GM19351 (cell line): ENCODE measurements around the gene CDRT15.
"Not testable (repeated sequence)": the region's sequence is repeated elsewhere in the genome, so short reads cannot be mapped to it uniquely, and the experiment has no call there.

Source experiments
- ATAC-seq: cut with Tn5 transposase; IDR thresholded peaks from one replicate; pipeline ENCODE4 v1.9.1; 2021; ENCODE audit warnings: mild to moderate bottlenecking, moderate library complexity; ENCODE audit not compliant: unreplicated experiment

Gene CDRT15

DNA sequence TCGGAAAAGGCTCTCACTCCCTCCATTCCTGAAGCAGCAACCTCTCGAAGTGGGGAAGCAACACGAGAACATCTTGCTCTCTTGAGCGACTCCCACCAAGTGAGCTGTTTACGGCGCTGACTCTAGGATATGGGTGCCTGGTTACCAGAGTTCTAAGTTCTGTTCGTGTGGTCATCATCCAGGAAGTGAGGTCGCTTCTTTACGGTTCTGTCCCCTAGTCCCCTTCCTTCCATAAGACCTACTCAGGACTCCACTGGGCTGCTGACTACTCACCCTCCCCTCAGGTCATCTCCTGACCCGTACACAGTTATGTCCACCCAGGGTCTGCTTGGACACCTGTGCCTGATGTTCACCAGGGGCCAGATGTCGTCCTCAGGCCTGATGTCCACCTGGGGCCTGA, at the start of gene CDRT15:
Gene CDRT15 (minus strand): TSS at position 101 of the 400 bp plus-strand sequence. CDS start 29 bp downstream, at position 72.
- not testable (repeated sequence) for ATAC-seq

DNA sequence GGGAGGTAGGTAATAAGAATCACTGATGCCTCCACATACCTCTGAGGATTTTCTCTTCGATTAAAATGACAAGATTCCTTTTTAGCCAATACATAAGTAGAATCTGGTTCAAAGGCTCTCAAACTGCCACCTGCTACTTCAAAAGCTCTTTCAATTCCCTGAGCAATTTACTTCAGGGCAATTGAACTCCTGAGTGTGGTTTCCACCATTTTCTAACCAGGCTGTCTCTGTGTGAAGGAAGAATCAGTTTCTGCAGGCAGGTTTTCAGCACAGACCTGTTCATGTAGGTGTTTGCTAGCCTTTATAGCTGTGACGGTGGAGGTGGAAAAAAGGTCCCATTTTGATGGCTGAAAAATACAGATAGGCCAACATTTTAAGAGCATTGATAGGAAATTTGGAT, 46.1 kb upstream of the CDRT15 start:
- no peak for ATAC-seq

DNA sequence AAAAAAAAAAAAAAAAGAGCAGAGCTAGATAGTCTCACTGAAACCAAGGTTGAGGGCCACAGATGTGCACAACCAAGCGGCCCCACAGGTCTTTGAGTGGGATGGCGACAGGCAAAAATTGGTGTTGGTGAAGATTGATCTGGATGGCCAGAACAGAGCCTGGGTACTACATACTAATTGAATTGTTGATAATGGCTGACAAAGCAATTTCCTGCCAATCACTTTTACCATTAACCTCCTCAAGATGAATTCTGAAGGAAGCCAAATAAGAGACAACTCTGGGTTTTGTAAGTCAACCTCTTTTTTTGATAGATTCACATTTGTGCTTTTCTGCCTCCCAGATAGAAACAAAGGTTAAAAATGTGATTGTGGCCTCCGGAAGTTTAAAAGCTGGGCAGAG, 44.9 kb upstream of the CDRT15 start:
- no peak for ATAC-seq

DNA sequence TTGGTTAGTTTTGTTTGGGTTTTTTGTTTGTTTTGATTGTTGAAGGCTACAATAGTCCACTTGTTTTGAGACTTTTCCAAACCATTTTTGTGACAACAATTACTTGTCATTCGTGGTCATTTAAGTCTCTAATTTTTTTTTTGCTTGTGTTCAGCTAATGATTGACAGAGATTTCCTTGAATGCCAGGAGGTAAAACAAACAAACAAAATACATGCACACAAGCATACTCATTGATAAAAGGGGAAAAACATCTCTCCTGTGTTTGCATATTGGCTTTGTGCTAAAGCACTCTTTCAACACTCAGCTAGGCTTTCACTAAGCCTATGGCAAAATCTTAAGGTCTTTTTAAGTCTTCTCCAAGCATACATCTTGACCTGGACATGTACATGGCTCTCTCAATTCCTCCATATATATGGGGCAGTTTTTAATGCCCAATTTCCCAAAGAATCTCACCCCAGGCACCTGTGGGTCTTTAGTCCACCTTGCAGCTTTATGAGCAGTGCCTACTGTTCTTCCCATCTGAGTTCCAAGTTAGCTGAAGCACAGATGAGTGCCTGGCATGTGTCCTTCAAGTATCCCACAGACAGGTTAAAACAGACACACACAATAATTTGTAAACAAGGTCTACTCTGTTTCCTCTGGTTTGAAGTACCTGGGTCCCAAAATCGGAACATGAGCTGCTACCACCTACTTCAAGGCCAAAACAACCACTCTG, 40.0 kb upstream of the CDRT15 start:
- ATAC-seq = no peak

DNA sequence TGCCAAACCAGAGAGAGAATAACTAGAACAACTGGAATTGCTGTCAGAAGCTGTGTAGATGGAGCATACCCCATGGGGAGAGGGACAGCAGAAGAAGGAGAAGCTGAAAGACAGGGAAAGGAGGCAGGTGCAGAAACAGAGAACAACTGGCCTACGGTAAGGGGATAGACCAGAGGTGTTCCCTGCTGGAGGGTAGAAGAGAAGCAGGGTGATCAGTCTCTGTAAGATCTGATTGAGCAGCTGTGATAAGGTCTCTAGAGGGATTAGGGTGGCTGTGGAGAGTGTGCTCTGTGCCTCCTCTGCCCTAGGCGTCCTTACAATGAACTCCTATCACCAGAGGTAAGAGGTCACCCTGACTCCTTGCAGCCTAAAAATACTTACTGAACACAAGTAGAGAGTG, 33.8 kb upstream of the CDRT15 start:
- ATAC-seq = no peak

DNA sequence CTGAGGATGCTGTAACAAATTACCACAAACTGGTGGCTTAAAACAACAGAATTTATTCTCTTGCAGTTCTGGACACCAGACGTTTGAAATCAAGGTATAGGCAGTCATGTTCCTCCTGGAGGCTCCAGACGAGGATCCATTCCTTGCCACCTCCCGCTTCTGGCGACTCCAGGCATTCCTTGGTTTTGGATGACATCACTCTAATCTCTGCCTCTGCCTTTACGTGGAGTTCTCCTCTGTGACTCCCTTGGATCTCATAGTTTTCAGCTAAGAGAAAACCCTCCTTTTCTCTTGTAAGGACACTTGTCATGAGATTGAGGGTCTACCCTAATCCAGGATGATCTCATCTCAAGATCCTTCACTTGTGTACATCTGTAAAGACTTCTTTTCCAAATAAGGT, 32.8 kb upstream of the CDRT15 start:
- no peak for ATAC-seq

DNA sequence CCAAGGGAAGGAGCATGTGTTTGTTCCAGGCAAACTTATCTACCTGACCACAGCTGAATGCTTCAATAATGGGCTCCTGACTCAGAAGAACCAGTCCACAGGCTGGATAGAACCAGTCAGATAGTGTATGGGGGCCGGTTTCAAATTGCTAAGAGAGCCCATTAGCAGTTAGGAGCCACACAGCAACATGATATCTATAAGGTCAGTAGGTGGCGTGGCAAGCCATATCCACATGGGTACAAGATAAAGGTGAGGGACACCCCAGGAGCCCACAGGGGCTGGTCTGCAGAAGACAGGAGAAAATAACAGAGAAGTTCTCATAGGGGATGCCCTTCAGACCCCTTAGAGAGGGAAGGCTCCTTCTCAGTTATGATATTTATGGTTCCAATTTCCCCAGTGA, 31.6 kb upstream of the CDRT15 start:
- no peak for ATAC-seq

DNA sequence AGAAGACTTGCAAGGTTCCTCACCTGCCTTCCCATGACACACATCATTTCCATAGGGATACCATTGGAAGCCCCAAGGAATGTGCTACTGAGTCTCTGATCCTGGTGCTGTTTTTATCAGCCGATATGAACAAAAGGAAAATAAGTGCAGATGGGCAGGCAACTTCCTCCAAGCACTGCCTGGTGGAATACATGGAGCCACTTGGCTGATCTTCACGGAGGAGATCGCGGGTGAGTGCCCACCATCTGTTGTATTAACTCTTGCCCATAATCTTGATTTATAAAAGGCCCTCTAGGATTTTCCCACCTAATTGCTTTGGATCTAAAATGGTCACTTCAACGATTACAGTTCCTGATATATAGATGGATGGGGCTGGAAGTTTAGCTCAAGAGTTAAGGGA, 24.7 kb upstream of the CDRT15 start:
- ATAC-seq = no peak

DNA sequence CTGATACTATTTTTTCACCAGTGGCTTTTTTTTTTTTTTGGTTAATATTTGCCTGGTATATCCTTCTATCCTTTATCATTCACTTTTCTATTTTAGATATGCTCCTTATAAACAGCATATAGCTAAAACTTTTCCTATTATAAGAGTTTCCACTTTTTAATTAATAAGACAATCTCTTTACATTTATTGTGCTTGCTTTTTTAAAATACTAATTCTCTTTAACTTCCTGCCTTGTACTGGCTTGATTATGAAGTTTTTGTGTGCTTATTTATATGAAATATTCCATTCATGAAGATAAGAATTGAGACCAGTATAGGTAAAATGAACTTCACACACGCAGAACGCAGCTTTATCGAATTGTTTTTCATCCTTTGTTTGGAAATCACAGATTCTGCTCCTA, 9.0 kb upstream of the CDRT15 start:
- no peak for ATAC-seq

DNA sequence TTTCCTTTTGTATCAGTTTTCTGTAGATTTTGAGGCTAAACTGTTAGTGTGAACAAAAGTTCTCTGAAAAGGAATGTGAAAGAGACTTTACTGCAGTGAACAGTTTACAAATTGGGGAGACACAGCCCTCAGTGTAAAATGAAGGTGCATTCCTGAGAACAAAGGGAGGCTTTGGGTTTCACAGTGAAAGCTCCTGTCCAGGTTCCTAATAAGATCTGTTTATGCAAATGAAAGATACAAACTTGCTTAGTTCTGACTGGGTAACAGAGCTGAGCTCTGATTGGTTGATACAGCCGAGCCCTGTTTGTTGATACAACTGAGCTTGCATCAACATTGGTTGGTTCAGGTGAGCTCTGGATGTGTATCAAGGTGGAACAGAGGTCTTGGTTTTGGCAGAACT, 8.3 kb upstream of the CDRT15 start:
- ATAC-seq = no peak

DNA sequence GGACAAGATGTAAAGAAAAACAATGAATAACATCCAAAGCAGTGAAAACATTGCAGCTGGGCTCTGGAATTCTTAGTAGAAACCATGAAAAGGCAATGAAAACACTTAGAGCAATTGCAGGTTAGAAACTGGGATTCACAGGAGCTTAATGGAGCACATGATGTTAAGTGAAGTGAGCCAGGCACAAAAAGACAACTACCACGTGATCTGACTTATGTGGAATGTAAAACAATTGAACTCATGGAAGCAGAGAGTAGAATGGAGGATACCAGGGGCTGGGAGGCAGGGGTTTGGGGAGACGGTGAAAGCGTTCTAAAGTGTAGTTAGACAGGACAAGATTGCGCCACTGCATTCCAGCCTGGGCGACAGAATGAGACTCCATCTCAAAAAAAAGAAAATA, 2.6 kb upstream of the CDRT15 start:
- not testable (repeated sequence) for ATAC-seq

DNA sequence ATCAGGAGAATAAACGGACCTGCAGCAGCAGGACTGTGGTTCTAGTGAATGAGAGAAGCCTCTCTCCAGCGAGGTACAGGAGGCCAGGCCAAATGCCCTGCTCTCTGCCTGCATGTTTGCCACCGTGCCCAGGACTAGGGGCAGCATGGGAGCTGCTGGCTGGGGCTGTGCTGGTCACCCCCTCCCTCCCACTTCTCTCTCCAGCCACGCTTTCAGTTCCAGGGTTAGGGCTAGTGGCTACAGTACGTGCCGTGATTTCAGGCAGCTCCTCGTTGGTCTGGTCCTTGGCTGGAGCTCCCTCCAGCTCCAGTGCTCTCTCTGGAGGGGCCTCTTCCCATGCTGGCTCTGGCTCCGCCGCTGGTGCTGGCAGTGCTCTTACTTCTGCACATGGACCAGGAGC, 630 bp downstream of the CDRT15 start:
- ATAC-seq = not testable (repeated sequence)

DNA sequence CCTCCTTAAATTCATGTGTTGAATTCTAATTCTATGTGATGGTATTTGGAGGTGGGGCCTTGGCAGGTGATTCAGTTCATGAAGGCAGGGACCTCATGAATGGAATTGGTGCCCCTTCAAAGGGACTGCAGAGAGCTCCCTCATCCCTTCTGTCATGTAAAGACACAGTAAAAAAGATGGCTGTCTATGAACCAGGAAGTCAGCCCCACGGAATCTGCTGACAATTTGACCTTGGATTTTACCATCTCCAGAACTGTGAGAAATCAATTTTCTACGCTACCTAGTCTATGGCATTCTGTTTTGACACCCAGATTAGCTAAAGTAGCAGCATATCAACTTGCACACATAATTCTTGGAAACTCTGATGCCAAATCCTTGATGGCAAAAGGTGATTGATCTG, 1.6 kb downstream of the CDRT15 start:
- not testable (repeated sequence) for ATAC-seq

DNA sequence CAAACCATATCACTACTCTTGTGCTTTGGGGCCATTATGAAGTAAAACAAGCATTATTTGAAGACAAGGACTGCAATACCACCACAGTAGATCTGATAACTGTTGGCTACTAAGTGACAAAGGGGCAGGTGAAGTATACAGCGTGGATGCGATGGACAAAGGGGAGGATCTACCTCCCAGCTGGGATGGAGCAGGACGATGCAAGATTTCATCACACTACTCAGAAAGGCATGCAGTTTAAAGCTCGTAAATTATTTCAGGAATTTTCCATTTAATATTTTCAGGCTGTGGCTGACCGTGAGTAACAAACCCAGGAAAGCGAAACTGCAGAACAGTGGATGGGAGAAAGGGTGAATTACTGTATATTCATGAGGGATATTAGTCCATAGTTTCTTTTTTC, 5.5 kb downstream of the CDRT15 start:
- ATAC-seq = not testable (repeated sequence)

DNA sequence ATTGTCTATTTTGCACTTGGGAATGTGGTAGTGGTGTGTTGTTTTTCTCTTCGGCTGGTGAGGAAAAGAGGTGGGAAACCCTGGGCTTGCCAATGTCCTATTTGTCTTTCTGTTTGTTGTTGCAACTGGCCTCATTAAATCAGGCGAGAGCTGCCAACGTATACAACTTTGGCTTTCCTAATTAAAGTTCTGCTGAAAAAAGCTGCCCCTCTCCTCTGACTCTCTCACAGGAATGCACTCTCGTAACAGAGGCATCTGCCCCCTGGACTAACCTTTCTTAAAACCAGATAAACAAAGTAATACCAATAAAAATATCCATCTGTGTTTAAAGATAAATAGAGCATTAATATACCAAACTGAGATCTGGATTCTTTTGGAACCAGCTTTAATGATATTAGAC, 7.8 kb downstream of the CDRT15 start:
- no peak for ATAC-seq

DNA sequence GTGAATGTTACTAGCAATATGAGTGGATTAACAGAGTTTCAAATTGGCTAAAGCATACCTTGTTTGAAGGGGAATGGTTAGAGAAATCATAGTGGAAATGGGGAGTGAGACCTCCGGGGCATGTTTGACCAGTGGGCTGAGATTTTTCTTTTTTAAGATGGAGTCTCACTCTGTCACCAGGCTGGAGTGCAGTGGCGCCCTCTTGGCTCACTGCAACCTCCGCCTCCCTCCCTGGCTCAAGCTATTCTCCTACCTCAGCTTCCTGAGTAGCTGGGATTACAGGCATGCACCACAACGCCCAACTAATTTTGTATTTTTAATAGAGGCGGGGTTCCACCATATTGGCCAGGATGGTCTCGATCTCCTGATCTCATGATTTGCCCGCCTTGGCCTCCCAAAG, 9.6 kb downstream of the CDRT15 start:
- no peak for ATAC-seq

DNA sequence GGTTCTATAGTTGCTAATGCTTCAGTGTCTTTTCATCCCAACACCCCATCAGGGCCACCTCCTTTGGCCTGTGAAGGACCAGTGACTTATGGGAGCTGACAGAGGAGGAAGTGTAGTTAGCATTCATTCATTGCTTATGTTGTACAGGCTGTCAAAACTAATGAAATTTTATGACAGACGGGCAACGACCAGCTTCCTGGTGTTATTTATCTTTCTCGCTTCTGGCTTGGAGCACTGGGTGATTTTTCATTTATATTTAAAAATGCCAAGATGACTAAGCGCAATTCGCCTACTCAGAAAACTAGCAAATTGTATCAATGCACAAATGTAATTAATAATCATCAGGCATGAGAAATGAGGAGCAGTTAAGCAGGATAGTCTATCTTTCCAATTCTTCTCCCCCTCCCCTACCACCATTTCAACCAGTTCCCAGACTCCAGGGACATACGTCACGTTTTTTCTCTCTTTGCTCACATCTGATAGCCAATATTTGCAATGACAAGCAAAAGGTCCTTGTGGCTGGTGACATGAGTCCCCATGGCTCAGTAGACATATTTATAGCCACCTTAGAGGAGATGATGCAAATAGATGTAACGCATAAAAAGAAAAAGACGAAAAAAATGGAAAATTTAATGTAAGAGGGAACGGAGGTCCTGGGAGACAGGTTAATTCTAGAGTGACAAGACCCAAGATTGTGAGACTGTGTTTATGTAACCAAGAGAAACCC, 11.2 kb downstream of the CDRT15 start:
- no peak for ATAC-seq

DNA sequence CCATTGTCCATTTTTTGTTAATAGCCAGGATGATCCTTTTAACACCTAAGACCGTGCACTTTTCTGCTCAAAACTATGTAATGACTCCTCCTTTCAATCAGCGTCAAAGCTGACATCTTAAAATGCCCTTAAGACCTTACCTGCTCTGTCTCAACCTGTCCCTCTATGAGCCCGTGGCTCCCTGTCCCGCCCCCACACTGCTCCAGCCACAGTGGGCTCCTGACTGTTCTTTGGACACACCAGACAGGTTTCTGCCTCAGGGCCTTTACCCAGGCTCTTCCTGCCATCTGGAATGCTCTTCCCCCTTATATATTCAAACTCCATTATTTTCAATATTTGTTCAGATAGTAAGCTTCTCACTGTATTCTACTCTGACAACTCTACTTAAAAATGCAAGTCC, 14.1 kb downstream of the CDRT15 start:
- ATAC-seq = no peak

DNA sequence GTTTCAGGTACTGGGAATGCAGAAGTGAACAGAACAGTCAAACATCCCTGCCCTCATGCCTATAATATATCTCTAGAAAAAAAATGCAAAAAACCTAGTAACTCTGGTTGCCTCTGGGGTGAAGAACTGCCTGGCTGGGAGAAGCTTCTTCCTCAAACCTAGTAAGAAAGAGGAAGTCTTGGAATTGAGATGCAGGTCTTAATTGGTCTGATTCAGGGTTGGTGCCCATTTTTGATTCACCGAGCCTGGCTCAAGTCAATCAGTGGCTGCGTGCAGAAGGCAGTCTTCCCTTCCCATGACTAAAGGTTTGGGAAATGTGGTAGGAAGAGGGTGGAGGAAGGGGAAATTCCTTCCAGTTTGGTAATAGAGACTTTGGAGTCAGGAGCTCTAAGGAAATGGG, 22.4 kb downstream of the CDRT15 start:
- no peak for ATAC-seq

DNA sequence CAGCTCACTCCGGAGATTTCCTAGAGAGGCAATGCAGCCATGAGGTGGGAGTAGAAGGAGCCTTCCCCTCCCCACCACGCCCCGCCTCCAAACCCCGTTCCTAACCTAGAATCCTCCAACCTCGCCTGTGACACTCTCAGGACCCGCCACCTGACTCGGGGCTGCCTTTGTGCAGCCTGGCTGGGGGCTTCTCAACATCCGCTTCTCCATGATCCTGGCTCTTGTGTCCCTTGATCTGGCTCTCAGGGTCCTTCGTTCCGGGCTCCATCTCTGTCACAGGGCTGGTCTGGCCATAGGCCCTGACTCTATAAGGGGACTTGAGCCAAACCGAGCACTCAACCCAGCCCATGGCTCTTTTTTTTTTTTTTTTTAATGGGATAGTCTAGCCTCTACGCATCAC, 24.3 kb downstream of the CDRT15 start:
- ATAC-seq = no peak

DNA sequence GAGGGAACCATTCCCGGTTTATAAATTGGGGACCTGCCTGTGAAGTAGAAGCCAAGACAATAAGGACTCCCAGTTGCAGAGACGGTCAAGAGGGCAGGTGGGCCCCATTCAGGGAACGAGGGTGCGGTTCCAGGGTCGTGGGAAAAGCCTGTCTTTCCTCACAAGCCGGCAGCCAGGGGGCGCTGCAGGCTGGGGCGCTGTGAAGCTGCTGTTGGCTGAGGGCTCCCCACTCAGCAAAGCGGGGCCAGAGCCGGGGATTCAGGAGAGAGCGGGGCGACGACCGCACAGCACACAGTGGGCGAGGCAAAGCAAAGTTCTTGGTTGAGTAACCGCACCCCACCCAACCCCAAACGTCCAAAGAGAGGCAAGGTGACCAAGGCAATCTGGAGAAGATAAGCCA, 24.9 kb downstream of the CDRT15 start:
- ATAC-seq = no peak

DNA sequence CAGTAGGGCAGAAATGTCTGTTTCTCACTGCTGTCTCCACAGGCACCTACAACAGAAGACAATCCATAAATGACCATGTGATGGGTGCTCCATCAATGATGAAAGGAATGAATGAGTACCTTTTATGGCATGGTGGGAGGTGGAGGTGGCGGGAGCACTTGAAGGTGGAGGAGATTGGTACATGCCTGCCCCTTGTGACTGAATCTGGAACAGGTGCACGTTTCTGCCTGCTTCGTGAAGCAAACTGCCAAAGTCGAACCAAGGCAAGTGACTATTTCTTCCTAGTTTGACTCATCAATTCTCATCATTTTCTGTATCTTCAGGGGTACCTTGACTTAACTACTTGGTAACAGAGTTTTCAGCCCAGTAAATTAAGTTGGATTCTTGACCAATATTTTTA, 25.4 kb downstream of the CDRT15 start:
- no peak for ATAC-seq

DNA sequence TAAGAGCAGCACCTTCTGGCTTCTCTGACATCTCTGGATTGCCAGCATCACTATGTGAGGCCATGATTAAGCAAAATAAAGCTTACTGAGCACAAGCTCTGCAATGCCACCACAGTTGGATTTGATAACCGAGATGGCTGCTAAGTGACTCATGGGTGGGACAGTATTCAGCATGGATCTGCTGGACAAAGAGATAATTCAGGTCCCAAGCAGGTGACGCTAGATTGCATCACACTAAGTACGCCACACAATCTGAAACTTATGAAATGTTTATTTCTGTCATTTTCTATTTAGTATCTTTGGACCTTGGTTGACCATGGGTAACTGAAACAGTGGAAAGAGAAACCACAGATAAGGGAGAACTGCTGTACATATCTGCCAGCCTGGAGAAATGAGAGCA, 27.4 kb downstream of the CDRT15 start:
- ATAC-seq = no peak
